Measurements from ENCODE around the gene ZBTB16. TPM values are rescaled to one million over a fixed set of nuclear protein-coding genes. Genes with fewer than 3 reads are reported as not detected.

ZBTB16 gene
- total RNA-seq, 1 experiment from 2014 or later, result not detected

GRCh38 chr11:114079511-114080065, 20.1 kb downstream of the ZBTB16 start:
- no peak for DNase-seq
- Histone ChIP-seq H3K27me3 (ENCODE audit: control insufficient read depth, insufficient read depth, low read length) (peaks cover 30% of the 10 kb centered on the region), H3K36me3 (replicated peaks; ENCODE audit: control insufficient read depth, insufficient read depth, low read length) (no peaks in the 10 kb centered on the region), H3K4me3 (ENCODE audit: insufficient read depth, low read depth, low read length) (no peak overlapping the region)

DNA sequence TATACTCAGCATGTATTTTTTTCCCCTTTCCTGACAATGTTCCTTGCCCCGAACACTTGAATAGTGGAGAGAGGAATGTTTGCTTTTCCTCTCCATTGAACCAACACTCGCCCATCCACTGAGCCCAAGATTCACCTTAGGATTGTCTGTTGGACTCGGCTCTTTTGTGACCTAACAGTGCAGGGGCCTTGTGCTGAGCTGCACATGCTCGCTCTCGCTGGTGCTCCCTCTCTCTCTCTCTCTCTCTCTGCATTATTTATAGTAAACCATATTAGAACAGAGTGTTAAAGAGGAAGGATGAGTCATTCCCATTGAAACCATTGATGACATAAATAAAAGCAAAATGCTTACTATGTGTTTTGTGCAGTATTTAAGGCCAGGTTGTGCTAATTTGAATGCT, 20.7 kb downstream of the ZBTB16 start:
- peaks cover 30% of the 10 kb centered on the region for H3K27me3 ChIP-seq (ENCODE audit: control insufficient read depth, insufficient read depth, low read length)

DNA sequence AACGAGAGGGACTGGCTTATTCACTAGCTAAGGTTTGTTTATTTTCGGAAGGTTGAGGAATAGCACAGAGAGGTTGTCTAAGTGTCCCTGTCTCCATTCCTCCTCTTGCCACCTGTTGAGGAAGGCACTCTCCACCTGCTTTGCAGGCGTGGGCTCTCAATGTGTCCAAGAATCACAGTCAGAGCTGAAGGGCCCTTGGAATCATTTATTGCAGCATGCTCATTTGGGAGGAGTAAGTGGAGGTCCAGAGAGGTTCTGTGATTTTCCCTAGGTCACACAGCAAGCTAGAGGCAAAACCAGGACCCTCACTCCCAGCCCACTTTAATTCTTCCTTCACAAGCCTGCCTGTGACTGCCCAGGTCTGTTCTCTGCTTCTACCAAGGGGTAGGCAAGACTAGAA, 21.3 kb downstream of the ZBTB16 start:
- H3K36me3 ChIP-seq (replicated peaks; ENCODE audit: control insufficient read depth, insufficient read depth, low read length), result no peaks in the 10 kb centered on the region
- H3K4me3 ChIP-seq (ENCODE audit: insufficient read depth, low read depth, low read length), result no peak overlapping the region
- DNase-seq, result no peak
- H3K27me3 ChIP-seq (ENCODE audit: control insufficient read depth, insufficient read depth, low read length), result peaks cover 30% of the 10 kb centered on the region

More for the DNA sequence above, 20.7 kb downstream of the ZBTB16 start:
- DNase-seq, result no peak
- Histone ChIP-seq H3K36me3 (replicated peaks; ENCODE audit: control insufficient read depth, insufficient read depth, low read length) (no peaks in the 10 kb centered on the region), H3K4me3 (ENCODE audit: insufficient read depth, low read depth, low read length) (no peak overlapping the region)

GRCh38 chr11:114081641-114082414, 22.3 kb downstream of the ZBTB16 start:
- H3K27me3 ChIP-seq (ENCODE audit: control insufficient read depth, insufficient read depth, low read length), result peaks cover 25% of the 10 kb centered on the region
- H3K36me3 ChIP-seq (replicated peaks; ENCODE audit: control insufficient read depth, insufficient read depth, low read length), result no peaks in the 10 kb centered on the region
- no peak overlapping the region for H3K4me3 ChIP-seq (ENCODE audit: insufficient read depth, low read depth, low read length)
- no peak for DNase-seq

GRCh38 chr11:114082415-114082748, 22.9 kb downstream of the ZBTB16 start:
- no peak for DNase-seq
- Histone ChIP-seq H3K27me3 (ENCODE audit: control insufficient read depth, insufficient read depth, low read length) (peaks cover 24% of the 10 kb centered on the region), H3K4me3 (ENCODE audit: insufficient read depth, low read depth, low read length) (no peak overlapping the region), H3K36me3 (replicated peaks; ENCODE audit: control insufficient read depth, insufficient read depth, low read length) (no peaks in the 10 kb centered on the region)

GRCh38 chr11:114082767-114083181, 23.3 kb downstream of the ZBTB16 start:
- H3K36me3 ChIP-seq (replicated peaks; ENCODE audit: control insufficient read depth, insufficient read depth, low read length), result no peaks in the 10 kb centered on the region
- no peak overlapping the region for H3K4me3 ChIP-seq (ENCODE audit: insufficient read depth, low read depth, low read length)

GRCh38 chr11:114083391-114084252, 24.1 kb downstream of the ZBTB16 start:
- Histone ChIP-seq H3K27me3 (ENCODE audit: control insufficient read depth, insufficient read depth, low read length) (peaks cover 17% of the 10 kb centered on the region; the same call in 1 of the 2 replicates), H3K36me3 (replicated peaks; ENCODE audit: control insufficient read depth, insufficient read depth, low read length) (no peaks in the 10 kb centered on the region), H3K4me3 (ENCODE audit: insufficient read depth, low read depth, low read length) (no peak overlapping the region)
- DNase-seq, result no peak

More at GRCh38 chr11:114082767-114083181, 23.3 kb downstream of the ZBTB16 start:
- H3K27me3 ChIP-seq (ENCODE audit: control insufficient read depth, insufficient read depth, low read length), result peaks cover 20% of the 10 kb centered on the region
- no peak for DNase-seq

DNA sequence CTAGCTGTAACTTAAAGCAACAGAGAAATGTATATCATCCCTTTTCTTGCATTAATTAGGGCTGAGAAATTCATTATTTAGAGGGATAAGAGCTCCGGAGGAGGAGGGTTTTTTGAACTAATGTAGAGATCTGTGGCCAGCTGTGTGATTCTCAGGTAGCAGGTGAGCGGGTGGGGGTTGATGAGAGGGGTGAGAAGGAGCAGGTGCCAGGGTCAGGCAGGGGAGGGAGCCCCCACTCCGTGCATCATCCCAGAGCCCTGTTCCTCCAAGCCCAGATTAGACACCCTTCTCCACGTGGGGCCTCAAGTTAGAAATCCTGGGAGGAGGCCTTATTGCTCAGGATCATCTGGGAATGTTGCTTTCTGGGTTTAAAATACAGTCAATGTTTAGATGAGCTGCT, 24.9 kb downstream of the ZBTB16 start:
- no peak for DNase-seq

DNA sequence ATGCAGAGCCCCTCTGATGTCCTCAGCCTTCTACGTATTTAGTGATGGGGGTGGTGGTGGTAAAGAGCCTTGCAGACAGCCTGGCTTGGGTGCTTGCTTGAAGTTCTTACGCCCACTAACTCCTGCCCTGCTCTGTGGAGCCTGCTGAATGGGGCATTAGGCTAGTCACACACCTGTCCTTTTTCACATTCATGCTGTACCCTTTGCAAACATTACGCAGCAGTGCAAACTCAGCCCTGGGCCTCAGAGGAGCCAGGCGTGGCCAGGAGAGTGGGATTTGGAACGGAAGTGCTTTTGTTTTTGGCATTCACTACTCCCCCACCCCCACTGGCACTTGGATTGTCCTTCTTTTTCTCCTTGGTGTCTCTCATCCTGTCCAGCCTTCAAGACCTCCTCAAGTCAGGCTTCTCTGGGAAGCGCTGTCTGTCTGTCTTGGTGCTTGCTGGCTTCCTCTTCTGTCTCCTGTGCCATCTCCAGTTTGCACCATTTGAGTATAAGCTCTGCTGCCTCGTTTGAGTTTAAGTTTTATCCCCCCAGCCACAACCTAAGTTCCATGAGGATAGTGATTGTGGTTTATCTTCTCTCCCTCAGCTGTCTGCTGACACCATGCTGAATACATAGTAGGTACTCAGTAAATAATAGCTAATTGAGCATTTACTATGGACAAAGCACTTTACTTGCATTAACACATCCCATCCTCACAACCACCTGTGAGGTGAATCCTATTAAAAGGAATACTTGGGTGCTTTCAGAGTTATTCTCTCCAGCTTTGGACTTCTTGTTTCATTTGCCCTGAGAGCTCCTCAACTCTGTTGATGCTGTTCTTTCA, 26.7 kb downstream of the ZBTB16 start:
- Histone ChIP-seq H3K4me3 (ENCODE audit: insufficient read depth, low read depth, low read length) (no peak overlapping the region), H3K27me3 (ENCODE audit: control insufficient read depth, insufficient read depth, low read length) (peaks cover 1% of the 10 kb centered on the region; the same call in 1 of the 2 replicates), H3K36me3 (replicated peaks; ENCODE audit: control insufficient read depth, insufficient read depth, low read length) (no peaks in the 10 kb centered on the region)
- no peak for DNase-seq

More for the DNA sequence above, 24.9 kb downstream of the ZBTB16 start:
- no peaks in the 10 kb centered on the region for H3K36me3 ChIP-seq (replicated peaks; ENCODE audit: control insufficient read depth, insufficient read depth, low read length)
- peaks cover 12% of the 10 kb centered on the region; the same call in 1 of the 2 replicates for H3K27me3 ChIP-seq (ENCODE audit: control insufficient read depth, insufficient read depth, low read length)
- H3K4me3 ChIP-seq (ENCODE audit: insufficient read depth, low read depth, low read length), result no peak overlapping the region

GRCh38 chr11:114087025-114087424, 27.5 kb downstream of the ZBTB16 start:
- peaks cover 1% of the 10 kb centered on the region; the same call in 1 of the 2 replicates for H3K27me3 ChIP-seq (ENCODE audit: control insufficient read depth, insufficient read depth, low read length)
- no peak for DNase-seq
- H3K36me3 ChIP-seq (replicated peaks; ENCODE audit: control insufficient read depth, insufficient read depth, low read length), result no peaks in the 10 kb centered on the region
- no peak overlapping the region for H3K4me3 ChIP-seq (ENCODE audit: insufficient read depth, low read depth, low read length)

GRCh38 chr11:114088216-114088615, 28.7 kb downstream of the ZBTB16 start:
- H3K27me3 ChIP-seq (ENCODE audit: control insufficient read depth, insufficient read depth, low read length), result no peaks in the 10 kb centered on the region; the same call in 1 of the 2 replicates
- DNase-seq, result no peak
- no peak overlapping the region for H3K4me3 ChIP-seq (ENCODE audit: insufficient read depth, low read depth, low read length)
- no peaks in the 10 kb centered on the region for H3K36me3 ChIP-seq (replicated peaks; ENCODE audit: control insufficient read depth, insufficient read depth, low read length)

GRCh38 chr11:114088836-114089235, 29.3 kb downstream of the ZBTB16 start:
- no peak for DNase-seq
- no peaks in the 10 kb centered on the region for H3K36me3 ChIP-seq (replicated peaks; ENCODE audit: control insufficient read depth, insufficient read depth, low read length)
- H3K27me3 ChIP-seq (ENCODE audit: control insufficient read depth, insufficient read depth, low read length), result no peaks in the 10 kb centered on the region; the same call in 1 of the 2 replicates
- H3K4me3 ChIP-seq (ENCODE audit: insufficient read depth, low read depth, low read length), result no peak overlapping the region

DNA sequence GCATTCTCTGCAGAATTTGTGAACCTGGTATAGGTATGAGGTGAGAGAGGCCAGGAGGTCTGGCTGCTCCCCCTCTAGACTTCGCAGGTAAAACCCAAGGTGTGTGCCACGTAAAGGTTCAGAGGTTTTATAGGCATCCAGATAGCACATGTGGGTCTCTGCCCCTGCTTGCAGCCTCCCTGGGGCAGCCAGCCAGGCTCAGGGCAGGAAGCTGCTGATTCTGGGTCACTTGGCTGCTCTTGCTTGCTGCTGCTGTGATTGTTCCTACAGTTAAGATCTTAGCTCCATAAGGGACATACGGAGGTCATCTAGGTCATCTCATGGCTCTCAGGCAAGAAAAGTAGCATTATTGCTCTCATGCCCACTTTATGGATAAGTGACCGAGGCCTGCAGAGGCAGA, 30.2 kb downstream of the ZBTB16 start:
- Histone ChIP-seq H3K27me3 (ENCODE audit: control insufficient read depth, insufficient read depth, low read length) (no peaks in the 10 kb centered on the region; the same call in 1 of the 2 replicates), H3K4me3 (ENCODE audit: insufficient read depth, low read depth, low read length) (no peak overlapping the region), H3K36me3 (replicated peaks; ENCODE audit: control insufficient read depth, insufficient read depth, low read length) (no peaks in the 10 kb centered on the region)
- DNase-seq, result no peak
